ENCODE results near the gene KRTAP19-6.

Gene KRTAP19-6

GRCh38 chr21:30580132-30580531 lies 38.5 kb upstream of the KRTAP19-6 start:
- no peaks in the 10 kb centered on the region for H3F3A ChIP-seq (ENCODE audit: control insufficient read depth, insufficient read depth)
- H3K9me2 ChIP-seq (replicated peaks; ENCODE audit: control insufficient read depth, low read length), result no peaks in the 10 kb centered on the region
- TF ChIP-seq EZH2phosphoT487 (IDR thresholded peaks at IDR 0.05; ENCODE audit: borderline replicate concordance, low read length), result no peak
- no peaks in the 10 kb centered on the region for H3K9me3 ChIP-seq (ENCODE audit: control insufficient read depth, insufficient read depth, low read length)
- no peak overlapping the region for H3K4me2 ChIP-seq (ENCODE audit: low read length)
- no peaks in the 10 kb centered on the region for H4K20me1 ChIP-seq (ENCODE audit: control insufficient read depth, insufficient read depth, low read depth, low read length)
- no peak overlapping the region for H3K4me3 ChIP-seq (ENCODE audit: low read length)
- H3K27me3 ChIP-seq (ENCODE audit: control insufficient read depth, low read length), result no peaks in the 10 kb centered on the region
- H3K27ac ChIP-seq (ENCODE audit: low read depth, low read length), result no peak overlapping the region
- H3K36me3 ChIP-seq (ENCODE audit: control insufficient read depth, low read length), result no peaks in the 10 kb centered on the region
- no peaks in the 10 kb centered on the region for H3K79me2 ChIP-seq (ENCODE audit: control insufficient read depth, low read length)
- no peaks in the 10 kb centered on the region for H3K4me1 ChIP-seq (ENCODE audit: control insufficient read depth, low read length)

GRCh38 chr21:30579346-30579745 lies 37.7 kb upstream of the KRTAP19-6 start:
- Histone ChIP-seq H3K4me3 (ENCODE audit: low read length) (no peak overlapping the region), H3K4me1 (ENCODE audit: control insufficient read depth, low read length) (no peaks in the 10 kb centered on the region), H3K79me2 (ENCODE audit: control insufficient read depth, low read length) (no peaks in the 10 kb centered on the region), H3K9me3 (ENCODE audit: control insufficient read depth, insufficient read depth, low read length) (no peaks in the 10 kb centered on the region), H3K4me2 (ENCODE audit: low read length) (no peak overlapping the region), H3K27ac (ENCODE audit: low read depth, low read length) (no peak overlapping the region), H3K9me2 (replicated peaks; ENCODE audit: control insufficient read depth, low read length) (no peaks in the 10 kb centered on the region), H3F3A (ENCODE audit: control insufficient read depth, insufficient read depth) (no peaks in the 10 kb centered on the region), H4K20me1 (ENCODE audit: control insufficient read depth, insufficient read depth, low read depth, low read length) (no peaks in the 10 kb centered on the region), H3K36me3 (ENCODE audit: control insufficient read depth, low read length) (no peaks in the 10 kb centered on the region), H3K27me3 (ENCODE audit: control insufficient read depth, low read length) (no peaks in the 10 kb centered on the region)
- no peak for TF ChIP-seq CTCF (IDR thresholded peaks at IDR 0.05; ENCODE audit: low read depth, low read length, poor library complexity, severe bottlenecking)
- no peak for TF ChIP-seq EZH2phosphoT487 (IDR thresholded peaks at IDR 0.05; ENCODE audit: borderline replicate concordance, low read length)

- TF ChIP-seq CTCF (IDR thresholded peaks at IDR 0.05; ENCODE audit: low read depth, low read length, poor library complexity, severe bottlenecking), result no peak
- no peak for TF ChIP-seq EZH2phosphoT487 (IDR thresholded peaks at IDR 0.05; ENCODE audit: borderline replicate concordance, low read length)
- no peaks in the 10 kb centered on the region for H3K9me3 ChIP-seq (ENCODE audit: control insufficient read depth, insufficient read depth, low read length)
Observed at GRCh38 chr21:30577766-30578165, 36.1 kb upstream of the KRTAP19-6 start.

GRCh38 chr21:30567617-30568016 lies 26.0 kb upstream of the KRTAP19-6 start:
- no peaks in the 10 kb centered on the region for H3K36me3 ChIP-seq (ENCODE audit: control insufficient read depth, low read length)
- H3K79me2 ChIP-seq (ENCODE audit: control insufficient read depth, low read length), result no peaks in the 10 kb centered on the region
- TF ChIP-seq EZH2phosphoT487 (IDR thresholded peaks at IDR 0.05; ENCODE audit: borderline replicate concordance, low read length) (no peak), CTCF (IDR thresholded peaks at IDR 0.05; ENCODE audit: low read depth, low read length, poor library complexity, severe bottlenecking) (no peak)
- no peaks in the 10 kb centered on the region for H3K9me2 ChIP-seq (replicated peaks; ENCODE audit: control insufficient read depth, low read length)
- H3K4me1 ChIP-seq (ENCODE audit: control insufficient read depth, low read length), result no peaks in the 10 kb centered on the region
- H3K4me2 ChIP-seq (ENCODE audit: low read length), result no peak overlapping the region
- no peak overlapping the region for H3K4me3 ChIP-seq (ENCODE audit: low read length)
- no peaks in the 10 kb centered on the region for H4K20me1 ChIP-seq (ENCODE audit: control insufficient read depth, insufficient read depth, low read depth, low read length)
- H3K9me3 ChIP-seq (ENCODE audit: control insufficient read depth, insufficient read depth, low read length), result no peaks in the 10 kb centered on the region
- no peak overlapping the region for H3K27ac ChIP-seq (ENCODE audit: low read depth, low read length)
- no peaks in the 10 kb centered on the region for H3K27me3 ChIP-seq (ENCODE audit: control insufficient read depth, low read length)
- no peaks in the 10 kb centered on the region for H3F3A ChIP-seq (ENCODE audit: control insufficient read depth, insufficient read depth)

More at GRCh38 chr21:30577766-30578165, 36.1 kb upstream of the KRTAP19-6 start:
- Histone ChIP-seq H3K27me3 (ENCODE audit: control insufficient read depth, low read length) (no peaks in the 10 kb centered on the region), H3K79me2 (ENCODE audit: control insufficient read depth, low read length) (no peaks in the 10 kb centered on the region), H3K9me2 (replicated peaks; ENCODE audit: control insufficient read depth, low read length) (no peaks in the 10 kb centered on the region), H3K27ac (ENCODE audit: low read depth, low read length) (no peak overlapping the region), H3K4me3 (ENCODE audit: low read length) (no peak overlapping the region), H3K4me1 (ENCODE audit: control insufficient read depth, low read length) (no peaks in the 10 kb centered on the region), H3K4me2 (ENCODE audit: low read length) (no peak overlapping the region), H4K20me1 (ENCODE audit: control insufficient read depth, insufficient read depth, low read depth, low read length) (no peaks in the 10 kb centered on the region), H3F3A (ENCODE audit: control insufficient read depth, insufficient read depth) (no peaks in the 10 kb centered on the region), H3K36me3 (ENCODE audit: control insufficient read depth, low read length) (no peaks in the 10 kb centered on the region)
